OCI-LY1 (cell line): ENCODE results near the gene RGMA.

Experiments
- H2AFZ ChIP-seq: fragments of 200-600 bp; sonication (generic), shearing (Covaris generic); 2 replicates; pipeline ENCODE4 v1.6.0; 2014; ENCODE audit warnings: antibody characterized with exemption, mild to moderate bottlenecking, low read length
- H3F3A ChIP-seq: fragments of 200-600 bp; sonication (generic), shearing (Covaris generic); 2 replicates; pipeline ENCODE4 v1.6.0; 2014; ENCODE audit warnings: mild to moderate bottlenecking, antibody characterized with exemption, low read length, moderate library complexity; ENCODE audit not compliant: insufficient read depth
- H3K27ac ChIP-seq: fragments of 200-600 bp; sonication (generic); 2 replicates; pipeline ENCODE4 v1.5.1; 2014; ENCODE audit warnings: low read length, mixed run types, mild to moderate bottlenecking, low read depth; ENCODE audit not compliant: poor library complexity, severe bottlenecking
- H3K27me3 ChIP-seq: fragments of 200-600 bp; sonication (generic); 2 replicates; pipeline ENCODE4 v1.6.0; 2014; ENCODE audit warnings: antibody characterized with exemption, mild to moderate bottlenecking, low read length, moderate library complexity; ENCODE audit not compliant: insufficient read depth
- H3K36me3 ChIP-seq: fragments of 200-600 bp; sonication (generic); 2 replicates; pipeline ENCODE4 v1.6.1; 2014; ENCODE audit warnings: mild to moderate bottlenecking, antibody characterized with exemption, low read length, moderate library complexity, mixed read lengths; ENCODE audit not compliant: insufficient read depth
- H3K4me1 ChIP-seq: fragments of 200-600 bp; sonication (generic); 2 replicates; pipeline ENCODE4 v1.5.1; 2014; ENCODE audit warnings: mild to moderate bottlenecking, low read length, moderate library complexity; ENCODE audit not compliant: insufficient read depth, severe bottlenecking
- H3K4me2 ChIP-seq: fragments of 200-600 bp; sonication (generic), shearing (Covaris generic); 2 replicates; pipeline ENCODE4 v1.6.1; 2014; ENCODE audit warnings: low read length
- H3K4me3 ChIP-seq: fragments of 200-600 bp; sonication (generic); 2 replicates; pipeline ENCODE4 v1.5.1; 2014; ENCODE audit warnings: low read length, low read depth, mild to moderate bottlenecking, mixed read lengths; ENCODE audit not compliant: poor library complexity, severe bottlenecking
- H3K79me2 ChIP-seq: fragments of 200-600 bp; shearing (Covaris generic); 2 replicates; pipeline ENCODE4 v1.6.1; 2016; ENCODE audit warnings: mixed run types, low read length, mixed read lengths; ENCODE audit not compliant: insufficient read depth
- H3K9ac ChIP-seq: fragments of 200-600 bp; sonication (generic), shearing (Covaris generic); 2 replicates; pipeline ENCODE4 v1.6.1; 2014; ENCODE audit warnings: mild to moderate bottlenecking, low read length, mixed read lengths
- H3K9me2 ChIP-seq: fragments of 200-600 bp; sonication (generic), shearing (Covaris generic); 2 replicates; pipeline ENCODE4 v1.6.1; 2014; ENCODE audit warnings: low read depth, mild to moderate bottlenecking, low read length, mixed read lengths
- H3K9me3 ChIP-seq: fragments of 200-600 bp; shearing (Covaris generic); 2 replicates; pipeline ENCODE4 v1.6.1; 2014; ENCODE audit warnings: low read length, mixed read lengths
- H4K20me1 ChIP-seq: fragments of 200-600 bp; sonication (generic), shearing (Covaris generic); 2 replicates; pipeline ENCODE4 v1.6.0; 2016; ENCODE audit warnings: mild to moderate bottlenecking, low read length; ENCODE audit not compliant: insufficient read depth
- CTCF ChIP-seq: fragments of 200-600 bp; sonication (generic), shearing (Covaris generic); IDR thresholded peaks from 2 replicates; pipeline ENCODE4 v1.5.1; 2017; ENCODE audit warnings: mild to moderate bottlenecking, antibody characterized with exemption, low read length, moderate library complexity, mixed read lengths
- EZH2 ChIP-seq: fragments of 200-600 bp; sonication (generic), shearing (Covaris generic); IDR thresholded peaks from 2 replicates; pipeline ENCODE4 v1.8.0; 2017; ENCODE audit warnings: borderline replicate concordance, mixed run types, mild to moderate bottlenecking, antibody characterized with exemption, low read length, moderate library complexity, mixed read lengths

The RGMA gene

GRCh38 chr15:93070551-93071296 is 18.3 kb downstream of the RGMA start:
- no peak overlapping the region for H3K4me2 ChIP-seq

GRCh38 chr15:93070132-93070531 is 18.9 kb downstream of the RGMA start:
- Histone ChIP-seq H4K20me1 (no peaks in the 10 kb centered on the region), H3F3A (no peaks in the 10 kb centered on the region), H3K79me2 (no peaks in the 10 kb centered on the region), H2AFZ (no peak overlapping the region), H3K36me3 (no peaks in the 10 kb centered on the region), H3K9me2 (no peaks in the 10 kb centered on the region), H3K4me3 (no peak overlapping the region), H3K9ac (no peak overlapping the region), H3K27me3 (peaks cover 11% of the 10 kb centered on the region; the same call in 1 of the 2 replicates), H3K4me2 (no peak overlapping the region), H3K9me3 (no peaks in the 10 kb centered on the region), H3K4me1 (no peaks in the 10 kb centered on the region), H3K27ac (no peak overlapping the region)
- no peak for TF ChIP-seq EZH2
- no peak for TF ChIP-seq CTCF

More at GRCh38 chr15:93070551-93071296, 18.3 kb downstream of the RGMA start:
- Histone ChIP-seq H3K79me2 (no peaks in the 10 kb centered on the region), H3K9ac (no peak overlapping the region), H3K4me3 (no peak overlapping the region), H3K4me1 (no peaks in the 10 kb centered on the region), H2AFZ (no peak overlapping the region), H3K27ac (no peak overlapping the region), H4K20me1 (no peaks in the 10 kb centered on the region), H3K36me3 (no peaks in the 10 kb centered on the region), H3K9me2 (no peaks in the 10 kb centered on the region), H3K27me3 (peaks cover 7% of the 10 kb centered on the region; the same call in 1 of the 2 replicates), H3F3A (no peaks in the 10 kb centered on the region), H3K9me3 (no peaks in the 10 kb centered on the region)
- TF ChIP-seq CTCF = no peak
- TF ChIP-seq EZH2 = no peak

GRCh38 chr15:93068581-93069199 is 20.3 kb downstream of the RGMA start:
- Histone ChIP-seq H3K4me3 (no peak overlapping the region), H2AFZ (no peak overlapping the region), H3K9me2 (no peaks in the 10 kb centered on the region), H3K36me3 (no peaks in the 10 kb centered on the region), H3K79me2 (no peaks in the 10 kb centered on the region), H4K20me1 (no peaks in the 10 kb centered on the region), H3K27me3 (peaks cover 16% of the 10 kb centered on the region; the same call in 1 of the 2 replicates), H3K4me2 (no peak overlapping the region), H3K9ac (no peak overlapping the region), H3K4me1 (no peaks in the 10 kb centered on the region), H3K9me3 (no peaks in the 10 kb centered on the region), H3F3A (no peaks in the 10 kb centered on the region), H3K27ac (no peak overlapping the region)
- TF ChIP-seq EZH2 = no peak
- no peak for TF ChIP-seq CTCF
